ENCODE data around the gene DDIAS. TPM values are rescaled to one million over a fixed set of nuclear protein-coding genes. Genes with fewer than 3 reads are reported as not detected.

DDIAS gene
- total RNA-seq, 1 experiment from 2014 or later = 17.1 TPM

DNA sequence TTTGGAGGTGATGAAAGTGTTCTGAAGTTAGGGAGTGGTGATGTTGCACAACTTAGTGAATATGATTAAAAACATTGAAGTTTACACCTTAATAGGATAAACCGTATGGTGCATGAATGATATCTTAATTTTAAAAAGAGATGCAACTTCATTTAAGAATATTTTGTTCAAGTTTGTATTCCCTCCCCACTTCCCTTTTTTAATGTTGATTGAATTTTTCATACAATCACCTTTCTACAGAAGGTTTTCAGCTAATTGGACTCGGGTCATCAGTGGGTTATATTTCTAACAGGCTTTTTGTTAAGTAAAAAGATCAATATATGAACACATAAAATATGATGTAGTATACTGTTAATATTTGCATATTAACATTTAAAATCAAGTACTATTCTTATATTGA, 72.6 kb downstream of the DDIAS start (continued):
- TF ChIP-seq, protein P1, sequence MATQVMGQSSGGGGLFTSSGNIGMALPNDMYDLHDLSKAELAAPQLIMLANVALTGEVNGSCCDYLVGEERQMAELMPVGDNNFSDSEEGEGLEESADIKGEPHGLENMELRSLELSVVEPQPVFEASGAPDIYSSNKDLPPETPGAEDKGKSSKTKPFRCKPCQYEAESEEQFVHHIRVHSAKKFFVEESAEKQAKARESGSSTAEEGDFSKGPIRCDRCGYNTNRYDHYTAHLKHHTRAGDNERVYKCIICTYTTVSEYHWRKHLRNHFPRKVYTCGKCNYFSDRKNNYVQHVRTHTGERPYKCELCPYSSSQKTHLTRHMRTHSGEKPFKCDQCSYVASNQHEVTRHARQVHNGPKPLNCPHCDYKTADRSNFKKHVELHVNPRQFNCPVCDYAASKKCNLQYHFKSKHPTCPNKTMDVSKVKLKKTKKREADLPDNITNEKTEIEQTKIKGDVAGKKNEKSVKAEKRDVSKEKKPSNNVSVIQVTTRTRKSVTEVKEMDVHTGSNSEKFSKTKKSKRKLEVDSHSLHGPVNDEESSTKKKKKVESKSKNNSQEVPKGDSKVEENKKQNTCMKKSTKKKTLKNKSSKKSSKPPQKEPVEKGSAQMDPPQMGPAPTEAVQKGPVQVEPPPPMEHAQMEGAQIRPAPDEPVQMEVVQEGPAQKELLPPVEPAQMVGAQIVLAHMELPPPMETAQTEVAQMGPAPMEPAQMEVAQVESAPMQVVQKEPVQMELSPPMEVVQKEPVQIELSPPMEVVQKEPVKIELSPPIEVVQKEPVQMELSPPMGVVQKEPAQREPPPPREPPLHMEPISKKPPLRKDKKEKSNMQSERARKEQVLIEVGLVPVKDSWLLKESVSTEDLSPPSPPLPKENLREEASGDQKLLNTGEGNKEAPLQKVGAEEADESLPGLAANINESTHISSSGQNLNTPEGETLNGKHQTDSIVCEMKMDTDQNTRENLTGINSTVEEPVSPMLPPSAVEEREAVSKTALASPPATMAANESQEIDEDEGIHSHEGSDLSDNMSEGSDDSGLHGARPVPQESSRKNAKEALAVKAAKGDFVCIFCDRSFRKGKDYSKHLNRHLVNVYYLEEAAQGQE (IDR thresholded peaks at IDR 0.05; ENCODE audit: low read depth) = no peak
- TF ChIP-seq FOSL1 (IDR thresholded peaks at IDR 0.05; ENCODE audit: low read depth) (no peak), ZFX (IDR thresholded peaks at IDR 0.05) (no peak), SRF (IDR thresholded peaks at IDR 0.05; ENCODE audit: low read depth) (no peak)
- TF ChIP-seq, protein P2, sequence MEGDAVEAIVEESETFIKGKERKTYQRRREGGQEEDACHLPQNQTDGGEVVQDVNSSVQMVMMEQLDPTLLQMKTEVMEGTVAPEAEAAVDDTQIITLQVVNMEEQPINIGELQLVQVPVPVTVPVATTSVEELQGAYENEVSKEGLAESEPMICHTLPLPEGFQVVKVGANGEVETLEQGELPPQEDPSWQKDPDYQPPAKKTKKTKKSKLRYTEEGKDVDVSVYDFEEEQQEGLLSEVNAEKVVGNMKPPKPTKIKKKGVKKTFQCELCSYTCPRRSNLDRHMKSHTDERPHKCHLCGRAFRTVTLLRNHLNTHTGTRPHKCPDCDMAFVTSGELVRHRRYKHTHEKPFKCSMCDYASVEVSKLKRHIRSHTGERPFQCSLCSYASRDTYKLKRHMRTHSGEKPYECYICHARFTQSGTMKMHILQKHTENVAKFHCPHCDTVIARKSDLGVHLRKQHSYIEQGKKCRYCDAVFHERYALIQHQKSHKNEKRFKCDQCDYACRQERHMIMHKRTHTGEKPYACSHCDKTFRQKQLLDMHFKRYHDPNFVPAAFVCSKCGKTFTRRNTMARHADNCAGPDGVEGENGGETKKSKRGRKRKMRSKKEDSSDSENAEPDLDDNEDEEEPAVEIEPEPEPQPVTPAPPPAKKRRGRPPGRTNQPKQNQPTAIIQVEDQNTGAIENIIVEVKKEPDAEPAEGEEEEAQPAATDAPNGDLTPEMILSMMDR (IDR thresholded peaks at IDR 0.05 in 2 of 3, conservative IDR thresholded peaks at IDR 0.05 in 1 of 3; ENCODE audit: borderline replicate concordance in 1 of 3, insufficient read depth in 1 of 3, low read depth in 2 of 3, low read length in 2 of 3) = no peak

DNA sequence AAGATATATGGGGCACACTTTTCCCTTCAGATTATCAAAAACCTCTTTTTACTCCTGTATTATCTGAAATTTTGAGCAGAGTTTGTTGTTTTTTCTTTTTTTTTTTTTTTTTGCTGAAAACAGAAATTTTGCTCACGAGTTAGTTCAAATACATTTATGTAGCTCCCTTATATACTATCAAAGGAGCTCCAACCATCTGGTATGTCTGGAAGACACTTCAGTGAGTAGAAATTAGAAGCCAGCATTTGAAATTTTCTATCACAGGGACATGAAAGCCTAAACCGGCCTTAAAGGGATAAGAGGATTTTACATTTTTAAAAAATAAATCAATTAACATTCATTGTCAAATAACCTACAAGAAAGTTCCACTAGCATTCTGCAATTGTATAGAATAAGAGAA, 73.3 kb downstream of the DDIAS start:
- POLR2A ChIA-PET = interaction anchor here (0.7 kb wide), 1 partner anchor 12 kb away, joined by 4 read pairs; no protein-coding TSS in a partner anchor
- Histone ChIP-seq H3K4me2 (ENCODE audit: low read length) (no peak overlapping the region), H3K27ac (ENCODE audit: low read depth, low read length) (no peak overlapping the region), H3K4me3 (replicated peaks in 1 of 2; ENCODE audit: low read depth in 1 of 2, low read length in 2 of 2) (no peak overlapping the region), H3K4me1 (ENCODE audit: control insufficient read depth in 1 of 2, insufficient read depth in 2 of 2, low read length in 2 of 2) (peaks cover 0 to 9% of the 10 kb centered on the region in 2 experiments; a peak in 2 of 4 replicates), H3K27me3 (ENCODE audit: insufficient read depth, low read length) (no peaks in the 10 kb centered on the region), H3K9me3 (ENCODE audit: control insufficient read depth in 1 of 2, insufficient read depth in 1 of 2, low read depth in 1 of 2, low read length in 2 of 2) (no peaks in the 10 kb centered on the region), H2AFZ (ENCODE audit: low read depth, low read length, poor library complexity, severe bottlenecking) (no peak overlapping the region), H3K79me2 (ENCODE audit: insufficient read depth, low read length) (no peaks in the 10 kb centered on the region), H3K36me3 (ENCODE audit: control insufficient read depth in 1 of 2, insufficient read depth in 2 of 2, low read length in 2 of 2) (no peaks in the 10 kb centered on the region), H4K20me1 (ENCODE audit: insufficient read depth) (no peaks in the 10 kb centered on the region), H3K9ac (ENCODE audit: low read length) (no peak overlapping the region), H3K9me2 (ENCODE audit: insufficient read depth) (no peaks in the 10 kb centered on the region)
- TF ChIP-seq POLR2AphosphoS5 (IDR thresholded peaks at IDR 0.05; ENCODE audit: low read depth, low read length) (no peak), EGR1 (IDR thresholded peaks at IDR 0.05; ENCODE audit: low read depth) (no peak), SP1 (IDR thresholded peaks at IDR 0.05; ENCODE audit: low read depth) (no peak), JUND (IDR thresholded peaks at IDR 0.05) (no peak), EZH2 (IDR thresholded peaks at IDR 0.05) (no peak), CEBPB (IDR thresholded peaks at IDR 0.05; ENCODE audit: low read depth) (no peak), ZFX (IDR thresholded peaks at IDR 0.05) (no peak), RAD21 (IDR thresholded peaks at IDR 0.05; ENCODE audit: low read depth) (no peak)
- TF ChIP-seq, protein P2 (IDR thresholded peaks at IDR 0.05 in 2 of 3, conservative IDR thresholded peaks at IDR 0.05 in 1 of 3; ENCODE audit: borderline replicate concordance in 1 of 3, insufficient read depth in 1 of 3, low read depth in 2 of 3, low read length in 2 of 3) = no peak
- TF ChIP-seq, protein P3, sequence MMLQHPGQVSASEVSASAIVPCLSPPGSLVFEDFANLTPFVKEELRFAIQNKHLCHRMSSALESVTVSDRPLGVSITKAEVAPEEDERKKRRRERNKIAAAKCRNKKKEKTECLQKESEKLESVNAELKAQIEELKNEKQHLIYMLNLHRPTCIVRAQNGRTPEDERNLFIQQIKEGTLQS (IDR thresholded peaks at IDR 0.05) = no peak
- TF ChIP-seq, protein P4, sequence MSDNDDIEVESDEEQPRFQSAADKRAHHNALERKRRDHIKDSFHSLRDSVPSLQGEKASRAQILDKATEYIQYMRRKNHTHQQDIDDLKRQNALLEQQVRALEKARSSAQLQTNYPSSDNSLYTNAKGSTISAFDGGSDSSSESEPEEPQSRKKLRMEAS (IDR thresholded peaks at IDR 0.05) = no peak
- BruUV-seq (replicated peaks) = no TSS peak
- RAD21 ChIA-PET (ENCODE audit: low non-redundant PET in 1 of 2, low total read pairs in 2 of 2, uncharacterized antibody in 2 of 2, unreplicated experiment in 2 of 2) = no interaction called here
- DNase-seq (ENCODE audit: low read depth, low spot score) (no peak), ATAC-seq (no peak)
- CTCF ChIA-PET = no interaction called here
- intact Hi-C loops (cut with micrococcal nuclease) = no loop called here

All from HCT116 (cell line).